Endothelial cell of umbilical vein (primary cell): Measurements from ENCODE around the gene IRF2BP2. TPM values are rescaled to one million over a fixed set of nuclear protein-coding genes. Genes with fewer than 3 reads are reported as not detected.

Source experiments
- BruUV-seq: library from RNA; stranded (reverse); fragments of 400-500 nt; replicated peaks from 2 replicates; lab custom pipeline; 2021; lab: Mats Ljungman, UMichigan
- CTCF ChIA-PET: fragments of 300-600, 350-600 bp; sonication (Branson Sonifier 250); formaldehyde crosslinking; loops from one replicate; lab custom pipeline; 2021; ENCODE audit warnings: antibody characterized with exemption, inconsistent platforms; lab: Charles Lee
- POLR2A ChIA-PET: fragments of 300-600, 350-600 bp; sonication (Branson Sonifier 250); formaldehyde crosslinking; loops from one replicate; lab custom pipeline; 2021; ENCODE audit warnings: antibody characterized with exemption, inconsistent platforms; lab: Charles Lee
- DNase-seq: peaks from one replicate; pipeline ENCODE4 v3.0.0-alpha.2; 2011; ENCODE audit warnings: low read depth, low spot score
- FAIRE-seq: peaks from 2 replicates; lab custom pipeline; 2011; peaks lifted over from hg19 to GRCh38; lab: Jason Lieb, UNC
- H2AFZ ChIP-seq: 2 replicates; pipeline ENCODE4 v1.6.0; 2012; ENCODE audit warnings: low read depth, low read length, control low read depth, inconsistent platforms
- H3K27ac ChIP-seq: 2 replicates; pipeline ENCODE4 v1.5.1; 2011; ENCODE audit warnings: low read depth, mild to moderate bottlenecking, control low read depth, low read length, moderate library complexity; ENCODE audit not compliant: insufficient read depth
- H3K27me3 ChIP-seq, 2 experiments: 2 replicates each; pipeline versions ENCODE4 v1.6.0 to v1.6.1; 2011; ENCODE audit warnings: low read length in 2 of 2, mixed read lengths in 1 of 2; ENCODE audit not compliant: control insufficient read depth in 2 of 2, insufficient read depth in 2 of 2
- H3K36me3 ChIP-seq, 2 experiments: 2 replicates in 1 of 2; 3 replicates in 1 of 2; pipeline ENCODE4 v1.5.1; 2011; ENCODE audit warnings: low read length in 2 of 2, mild to moderate bottlenecking in 1 of 2, moderate library complexity in 1 of 2; ENCODE audit not compliant: control insufficient read depth in 2 of 2, insufficient read depth in 2 of 2; ENCODE audit errors: extremely low read depth in 1 of 2
- H3K4me1 ChIP-seq: 3 replicates; pipeline ENCODE4 v1.5.1; 2011; ENCODE audit warnings: mild to moderate bottlenecking, low read length; ENCODE audit not compliant: control insufficient read depth, insufficient read depth; ENCODE audit errors: extremely low read depth
- H3K4me2 ChIP-seq: 2 replicates; pipeline ENCODE4 v1.6.1; 2011; ENCODE audit warnings: low read length, control low read depth, mixed read lengths; ENCODE audit not compliant: insufficient read depth
- H3K4me3 ChIP-seq, 3 experiments: fragments of 200-600 bp in 1 of 3; sonication (generic), shearing (Covaris generic) in 1 of 3; replicated peaks in 1 of 3; 2 replicates each; pipeline ENCODE4 v1.5.1; 2011 to 2016; ENCODE audit warnings: control low read depth in 3 of 3, low read length in 3 of 3, mild to moderate bottlenecking in 2 of 3, inconsistent platforms in 1 of 3, low read depth in 1 of 3, moderate library complexity in 1 of 3; ENCODE audit not compliant: insufficient read depth in 1 of 3
- H3K79me2 ChIP-seq: 2 replicates; pipeline ENCODE4 v1.6.0; 2012; ENCODE audit warnings: low read length, inconsistent platforms; ENCODE audit not compliant: control insufficient read depth, insufficient read depth
- H3K9ac ChIP-seq: replicated peaks from 2 replicates; pipeline ENCODE3; 2011; ENCODE audit warnings: low read length, control low read depth; ENCODE audit not compliant: insufficient read depth; ENCODE audit errors: extremely low read depth
- H3K9me1 ChIP-seq: replicated peaks from 3 replicates; pipeline ENCODE4 v1.6.0; 2011; ENCODE audit warnings: mild to moderate bottlenecking, low read length; ENCODE audit not compliant: control insufficient read depth, insufficient read depth; ENCODE audit errors: extremely low read depth
- H3K9me3 ChIP-seq: replicated peaks from 2 replicates; pipeline ENCODE4 v1.5.1; 2012; ENCODE audit warnings: low read length, inconsistent platforms; ENCODE audit not compliant: control insufficient read depth, insufficient read depth
- H4K20me1 ChIP-seq: replicated peaks from 2 replicates; pipeline ENCODE3; 2011; ENCODE audit warnings: mild to moderate bottlenecking, low read length; ENCODE audit not compliant: control insufficient read depth, insufficient read depth; ENCODE audit errors: extremely low read depth
- EZH2 ChIP-seq: IDR thresholded peaks from 2 replicates; pipeline ENCODE4 v1.6.1; 2012; ENCODE audit warnings: borderline replicate concordance, low read depth, mild to moderate bottlenecking, moderate library complexity, low read length, inconsistent platforms; ENCODE audit not compliant: severe bottlenecking
- FOS ChIP-seq: IDR thresholded peaks from 2 replicates; pipeline ENCODE4 v1.6.1; 2011; ENCODE audit warnings: mild to moderate bottlenecking, low read length, moderate library complexity, borderline replicate concordance; ENCODE audit not compliant: insufficient read depth
- GATA2 ChIP-seq: IDR thresholded peaks from 2 replicates; pipeline ENCODE4 v1.7.0; 2011; ENCODE audit warnings: low read depth, mild to moderate bottlenecking, moderate library complexity, mixed read lengths, low read length; ENCODE audit not compliant: insufficient read length, insufficient read depth
- JUN ChIP-seq: IDR thresholded peaks from 2 replicates; pipeline ENCODE4 v1.6.1; 2011; ENCODE audit warnings: borderline replicate concordance, low read depth; ENCODE audit not compliant: insufficient read length, insufficient read depth
- MYC ChIP-seq: IDR thresholded peaks from one replicate; pipeline ENCODE4 v1.6.1; 2011; ENCODE audit warnings: mild to moderate bottlenecking, low read depth, low read length
- POLR2A ChIP-seq: IDR thresholded peaks from 2 replicates; pipeline ENCODE4 v1.6.1; 2012; ENCODE audit warnings: low read depth, mild to moderate bottlenecking, control low read depth, low read length
- POLR2AphosphoS5 ChIP-seq: IDR thresholded peaks from 2 replicates; pipeline ENCODE4 v1.6.1; 2012; ENCODE audit warnings: low read depth, mild to moderate bottlenecking, control low read depth, low read length, moderate library complexity; ENCODE audit not compliant: insufficient read depth
- dilution Hi-C: fragments of 300-500 bp; cut with MboI; formaldehyde crosslinking; loops from one replicate; pipeline ENCODE4 v1.15.0; 2019; ENCODE audit warnings: low sequenced_read_pairs; ENCODE audit not compliant: extremely low pct_ligation_motif_present
- intact Hi-C: fragments of 100-400 bp; cut with micrococcal nuclease; formaldehyde crosslinking; loops from one replicate; pipeline ENCODE4 v1.10.0; 2022
- polyA plus RNA-seq, 4 experiments: library from polyadenylated mRNA; depleted of rRNA in 3 of 4; stranded (reverse) in 3 of 4; unstranded in 1 of 4; fragments of >200 nt; gene quantifications; 2 replicates each; pipeline versions ENCODE4 v1.2.1 to v1.2.3, GENCODE V29; 2011 to 2012; ENCODE audit warnings: missing spikeins in 1 of 4
- total RNA-seq: library from RNA; stranded (reverse); gene quantifications from 2 replicates; pipeline ENCODE4 v1.2.3, GENCODE V29; 2021
- TF ChIP-seq, protein P1 (sequence below), 2 donors: IDR thresholded peaks; 1 replicate in 1 of 2; 2 replicates in 1 of 2; pipeline ENCODE4 v1.5.1; 2011; ENCODE audit warnings: low read length in 2 of 2, mild to moderate bottlenecking in 2 of 2, moderate library complexity in 2 of 2, control low read depth in 1 of 2, inconsistent platforms in 1 of 2, low read depth in 1 of 2; ENCODE audit not compliant: insufficient read depth in 1 of 2; ENCODE audit errors: extremely low read depth in 1 of 2
- TF ChIP-seq, protein P2 (sequence below): IDR thresholded peaks from 2 replicates; pipeline ENCODE4 v1.6.1; 2011; ENCODE audit not compliant: insufficient read depth, insufficient read length

IRF2BP2 gene
- total and polyA plus RNA-seq, 2 donors (not counting 3 experiments of a cell fraction or from before 2014, with no cell fraction given): 66.6 to 109 TPM

DNA sequence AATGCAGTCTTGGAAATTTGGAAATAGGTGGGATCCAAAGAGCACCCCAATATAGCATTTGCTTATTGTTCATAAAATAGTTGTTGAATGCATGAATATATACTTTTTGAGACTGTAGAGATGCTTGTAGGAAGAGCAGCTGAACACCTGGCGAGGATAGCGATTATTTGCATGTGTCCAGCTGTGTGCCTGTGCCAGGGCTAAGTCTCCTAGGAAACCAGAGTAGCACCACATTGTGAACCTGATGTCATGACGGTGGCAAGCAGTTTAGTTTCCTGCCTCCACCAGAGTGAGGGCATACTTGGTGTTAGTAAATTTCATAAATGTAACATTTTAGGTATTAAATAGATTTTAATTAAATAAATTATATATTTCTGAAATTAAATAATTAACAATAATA is 37.3 kb upstream of the IRF2BP2 start:
- H4K20me1 ChIP-seq: no peaks in the 10 kb centered on the region
- no peak overlapping the region for H3K4me3 ChIP-seq
- FAIRE-seq (no peak), DNase-seq (no peak)
- dilution Hi-C loops: no loop called here
- no peak overlapping the region for H2AFZ ChIP-seq
- H3K36me3 ChIP-seq: no peaks in the 10 kb centered on the region
- TF ChIP-seq, protein P1, sequence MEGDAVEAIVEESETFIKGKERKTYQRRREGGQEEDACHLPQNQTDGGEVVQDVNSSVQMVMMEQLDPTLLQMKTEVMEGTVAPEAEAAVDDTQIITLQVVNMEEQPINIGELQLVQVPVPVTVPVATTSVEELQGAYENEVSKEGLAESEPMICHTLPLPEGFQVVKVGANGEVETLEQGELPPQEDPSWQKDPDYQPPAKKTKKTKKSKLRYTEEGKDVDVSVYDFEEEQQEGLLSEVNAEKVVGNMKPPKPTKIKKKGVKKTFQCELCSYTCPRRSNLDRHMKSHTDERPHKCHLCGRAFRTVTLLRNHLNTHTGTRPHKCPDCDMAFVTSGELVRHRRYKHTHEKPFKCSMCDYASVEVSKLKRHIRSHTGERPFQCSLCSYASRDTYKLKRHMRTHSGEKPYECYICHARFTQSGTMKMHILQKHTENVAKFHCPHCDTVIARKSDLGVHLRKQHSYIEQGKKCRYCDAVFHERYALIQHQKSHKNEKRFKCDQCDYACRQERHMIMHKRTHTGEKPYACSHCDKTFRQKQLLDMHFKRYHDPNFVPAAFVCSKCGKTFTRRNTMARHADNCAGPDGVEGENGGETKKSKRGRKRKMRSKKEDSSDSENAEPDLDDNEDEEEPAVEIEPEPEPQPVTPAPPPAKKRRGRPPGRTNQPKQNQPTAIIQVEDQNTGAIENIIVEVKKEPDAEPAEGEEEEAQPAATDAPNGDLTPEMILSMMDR (IDR thresholded peaks at IDR 0.05; ENCODE audit: extremely low read depth in 1 of 2, insufficient read depth in 1 of 2, low read depth in 1 of 2, low read length in 2 of 2): no peak
- TF ChIP-seq EZH2: no peak
- TF ChIP-seq JUN: no peak
- TF ChIP-seq, protein P2, sequence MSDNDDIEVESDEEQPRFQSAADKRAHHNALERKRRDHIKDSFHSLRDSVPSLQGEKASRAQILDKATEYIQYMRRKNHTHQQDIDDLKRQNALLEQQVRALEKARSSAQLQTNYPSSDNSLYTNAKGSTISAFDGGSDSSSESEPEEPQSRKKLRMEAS: no peak
- TF ChIP-seq POLR2A: no peak
- TF ChIP-seq GATA2: no peak
- no peak for TF ChIP-seq MYC
- TF ChIP-seq POLR2AphosphoS5: no peak
- no peak for TF ChIP-seq FOS
- intact Hi-C loops: no loop called here
- POLR2A ChIA-PET: no interaction called here
- no peaks in the 10 kb centered on the region for H3K9me3 ChIP-seq
- no peaks in the 10 kb centered on the region for H3K9me1 ChIP-seq
- no peak overlapping the region for H3K27ac ChIP-seq
- CTCF ChIA-PET: interaction anchor here (1.8 kb wide), 1 partner anchor 10 kb away, joined by 6 read pairs; no protein-coding TSS in a partner anchor
- no peaks in the 10 kb centered on the region for H3K4me1 ChIP-seq
- H3K4me2 ChIP-seq: no peak overlapping the region
- H3K27me3 ChIP-seq: no peaks in the 10 kb centered on the region
- BruUV-seq: no TSS peak
- no peak overlapping the region for H3K9ac ChIP-seq
- H3K79me2 ChIP-seq: no peaks in the 10 kb centered on the region
